Measurements from ENCODE around the gene SOX2.
A peak's percentile ranks its signal among the peaks of the same experiment; 100 is the strongest.

SOX2 gene

GRCh38 chr3:181711325-181712135 lies at the start of gene SOX2:
Gene SOX2, plus strand, starts transcription at chr3:181711925. Its CDS starts 436 bp downstream, at chr3:181712361.
- peak; percentile 26 for DNase-seq (ENCODE audit: low read depth)
- no peak for TF ChIP-seq CTCF (IDR thresholded peaks at IDR 0.05; ENCODE audit: control insufficient read depth, extremely low read depth, insufficient read depth)
- H3K4me3 ChIP-seq (ENCODE audit: low read depth, low read length), result peak within 1 kb of the TSS; percentile 38

DNA sequence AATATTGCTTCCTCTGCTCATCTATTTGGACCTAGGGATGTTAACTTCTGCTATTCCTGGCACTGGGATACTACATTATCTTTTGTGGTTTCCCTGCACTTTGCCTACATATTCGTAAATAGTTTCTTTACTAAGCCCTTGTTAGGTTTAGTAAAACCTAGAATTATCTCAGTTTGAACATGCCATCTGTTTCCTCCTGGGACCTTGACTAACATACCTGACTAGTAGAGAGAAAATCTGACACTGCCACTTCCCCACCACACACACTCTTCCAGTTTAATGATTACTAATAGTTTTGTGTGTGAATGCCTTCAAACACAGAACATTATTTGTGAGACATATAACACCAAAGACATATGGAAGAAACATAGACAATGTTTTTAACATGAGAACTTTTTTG lies 28.2 kb upstream of the SOX2 start:
- DNase-seq (ENCODE audit: low read depth), result no peak
- H3K4me3 ChIP-seq (ENCODE audit: low read depth, low read length), result no peak overlapping the region
- no peak for TF ChIP-seq CTCF (IDR thresholded peaks at IDR 0.05; ENCODE audit: control insufficient read depth, extremely low read depth, insufficient read depth)

DNA sequence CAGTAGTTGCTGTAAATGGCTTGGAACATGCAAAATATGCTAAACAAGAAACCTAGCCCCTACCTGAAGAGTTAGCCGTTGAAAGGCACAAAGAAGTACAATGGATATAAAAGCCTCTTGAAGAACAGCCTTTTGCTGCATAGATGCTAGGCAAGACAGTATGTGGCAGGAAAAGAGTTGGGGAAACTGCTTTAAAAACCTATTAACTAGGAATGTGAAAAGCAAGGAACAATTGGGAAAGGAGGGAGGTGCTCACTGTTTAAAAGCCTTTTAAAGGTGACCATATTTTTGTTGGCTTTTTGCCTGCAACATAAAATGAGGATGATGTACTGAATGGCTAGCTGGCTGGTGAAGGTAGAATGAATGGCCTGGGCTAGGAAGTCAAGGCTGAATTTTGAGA lies 24.5 kb upstream of the SOX2 start:
- no peak for DNase-seq (ENCODE audit: low read depth)
- no peak for TF ChIP-seq CTCF (IDR thresholded peaks at IDR 0.05; ENCODE audit: control insufficient read depth, extremely low read depth, insufficient read depth)
- no peak overlapping the region for H3K4me3 ChIP-seq (ENCODE audit: low read depth, low read length)

DNA sequence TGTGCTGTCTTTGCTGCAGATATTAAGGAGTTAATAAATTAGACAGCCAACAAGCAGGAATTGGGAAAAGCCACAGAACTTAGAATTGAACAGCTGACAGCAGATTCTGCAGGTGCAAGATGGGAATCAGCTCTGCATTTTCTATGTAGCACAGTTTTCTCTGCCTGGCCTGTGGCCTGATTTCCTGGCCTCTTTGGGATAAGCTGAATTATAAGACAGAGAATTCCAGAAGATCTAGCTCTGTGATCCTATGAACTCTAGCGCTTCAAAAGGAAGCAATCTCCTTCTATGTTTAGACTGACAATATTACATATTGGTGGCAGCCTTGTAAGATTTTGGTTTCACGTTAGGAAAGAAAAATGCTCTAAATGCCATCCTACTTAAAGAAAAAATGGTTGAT lies 24.0 kb upstream of the SOX2 start:
- no peak overlapping the region for H3K4me3 ChIP-seq (ENCODE audit: low read depth, low read length)
- DNase-seq (ENCODE audit: low read depth), result no peak
- TF ChIP-seq CTCF (IDR thresholded peaks at IDR 0.05; ENCODE audit: control insufficient read depth, extremely low read depth, insufficient read depth), result no peak

DNA sequence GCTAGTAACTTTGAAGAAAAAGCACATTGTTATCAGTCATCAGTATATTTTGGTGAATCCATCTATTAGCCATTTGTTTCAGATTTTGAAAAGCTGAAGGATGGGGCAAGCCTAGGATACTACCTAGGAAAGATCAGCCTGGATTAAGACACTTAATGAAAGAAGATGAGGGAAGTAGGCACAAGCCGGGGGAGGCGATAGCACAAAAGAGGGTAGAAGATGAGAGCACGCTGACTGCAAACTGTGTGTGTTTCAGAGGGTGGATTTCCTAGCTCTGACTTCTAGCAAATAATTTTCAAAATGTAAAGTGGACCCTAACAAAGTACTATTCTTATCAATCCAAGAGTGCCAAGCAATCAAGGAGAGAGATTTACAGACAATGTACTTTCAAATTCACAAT lies 22.2 kb upstream of the SOX2 start:
- no peak for TF ChIP-seq CTCF (IDR thresholded peaks at IDR 0.05; ENCODE audit: control insufficient read depth, extremely low read depth, insufficient read depth)
- no peak for DNase-seq (ENCODE audit: low read depth)
- H3K4me3 ChIP-seq (ENCODE audit: low read depth, low read length), result no peak overlapping the region

GRCh38 chr3:181690769-181691168 lies 21.0 kb upstream of the SOX2 start:
- no peak for TF ChIP-seq CTCF (IDR thresholded peaks at IDR 0.05; ENCODE audit: control insufficient read depth, extremely low read depth, insufficient read depth)
- no peak overlapping the region for H3K4me3 ChIP-seq (ENCODE audit: low read depth, low read length)
- DNase-seq (ENCODE audit: low read depth), result no peak

- TF ChIP-seq CTCF (IDR thresholded peaks at IDR 0.05; ENCODE audit: control insufficient read depth, extremely low read depth, insufficient read depth), result no peak
- H3K4me3 ChIP-seq (ENCODE audit: low read depth, low read length), result no peak overlapping the region
- no peak for DNase-seq (ENCODE audit: low read depth)
Measured at GRCh38 chr3:181691901-181692300, 19.8 kb upstream of the SOX2 start.
